ENCODE data around the gene WEE1. TPM values are rescaled to one million over a fixed set of nuclear protein-coding genes. Genes with fewer than 3 reads are reported as not detected.

The WEE1 gene
- 51.2 and 88.9 TPM in 2 replicates for total RNA-seq

- no peak for TF ChIP-seq CTCF (IDR thresholded peaks at IDR 0.05; ENCODE audit: insufficient read depth, low read depth, low read length)
- DNase-seq (ENCODE audit: low read depth), result peak; percentile 99
- peak within 1 kb of the TSS; percentile 80 for H3K4me3 ChIP-seq (ENCODE audit: low read depth, low read length)
Measured at GRCh38 chr11:9573052-9573774, at the start of gene WEE1. Gene WEE1, plus strand, starts transcription at chr11:9573670. Its CDS starts 264 bp downstream, at chr11:9573934.

- H3K4me3 ChIP-seq (ENCODE audit: low read depth, low read length), result no peak overlapping the region
- no peak for TF ChIP-seq CTCF (IDR thresholded peaks at IDR 0.05; ENCODE audit: insufficient read depth, low read depth, low read length)
- no peak for DNase-seq (ENCODE audit: low read depth)
Measured at GRCh38 chr11:9524001-9524400, 49.5 kb upstream of the WEE1 start.

GRCh38 chr11:9525116-9525515 lies 48.4 kb upstream of the WEE1 start:
- no peak overlapping the region for H3K4me3 ChIP-seq (ENCODE audit: low read depth, low read length)
- TF ChIP-seq CTCF (IDR thresholded peaks at IDR 0.05; ENCODE audit: insufficient read depth, low read depth, low read length), result no peak
- no peak for DNase-seq (ENCODE audit: low read depth)

GRCh38 chr11:9527481-9528135 lies 45.9 kb upstream of the WEE1 start:
- H3K4me3 ChIP-seq (ENCODE audit: low read depth, low read length), result no peak overlapping the region
- no peak for TF ChIP-seq CTCF (IDR thresholded peaks at IDR 0.05; ENCODE audit: insufficient read depth, low read depth, low read length)
- peak; percentile 66 for DNase-seq (ENCODE audit: low read depth)

- no peak for DNase-seq (ENCODE audit: low read depth)
- H3K4me3 ChIP-seq (ENCODE audit: low read depth, low read length), result no peak overlapping the region
- TF ChIP-seq CTCF (IDR thresholded peaks at IDR 0.05; ENCODE audit: insufficient read depth, low read depth, low read length), result no peak
Measured at GRCh38 chr11:9528136-9528501, 45.4 kb upstream of the WEE1 start.

- DNase-seq (ENCODE audit: low read depth), result no peak
- TF ChIP-seq CTCF (IDR thresholded peaks at IDR 0.05; ENCODE audit: insufficient read depth, low read depth, low read length), result no peak
- no peak overlapping the region for H3K4me3 ChIP-seq (ENCODE audit: low read depth, low read length)
Measured at GRCh38 chr11:9528573-9529333, 44.7 kb upstream of the WEE1 start.
